GM20431 (cell line): ENCODE measurements around the gene DPP10.
"Not testable (repeated sequence)": the region's sequence is repeated elsewhere in the genome, so short reads cannot be mapped to it uniquely, and the experiment has no call there.

Experiments used
- in situ Hi-C: fragments of 300-500 bp; cut with MseI, MboI; formaldehyde crosslinking; loops from one replicate; pipeline ENCODE4 v1.15.0; 2020; ENCODE audit warnings: low sequenced_read_pairs; ENCODE audit not compliant: unreplicated experiment

DPP10 gene

DNA sequence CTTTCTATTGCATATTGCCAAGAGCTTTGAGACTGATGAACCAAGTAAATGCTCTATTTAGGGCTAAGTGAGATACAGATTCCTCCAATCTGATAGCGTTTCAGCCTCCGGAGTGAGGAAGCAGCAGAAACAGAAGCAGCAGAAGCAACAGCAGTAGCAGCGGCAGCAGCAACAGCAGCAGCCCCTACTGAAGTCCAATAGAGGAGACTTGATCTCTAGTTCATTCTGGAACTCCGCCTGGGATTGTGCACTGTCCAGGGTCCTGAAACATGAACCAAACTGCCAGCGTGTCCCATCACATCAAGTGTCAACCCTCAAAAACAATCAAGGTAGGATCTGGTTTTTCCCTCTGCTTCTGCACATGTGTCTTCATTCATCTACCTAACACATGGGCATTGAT, at the start of gene DPP10:
DPP10 (plus strand) TSS at position 132 of the 400 bp plus-strand sequence.
- in situ Hi-C loops, result no loop called here

DNA sequence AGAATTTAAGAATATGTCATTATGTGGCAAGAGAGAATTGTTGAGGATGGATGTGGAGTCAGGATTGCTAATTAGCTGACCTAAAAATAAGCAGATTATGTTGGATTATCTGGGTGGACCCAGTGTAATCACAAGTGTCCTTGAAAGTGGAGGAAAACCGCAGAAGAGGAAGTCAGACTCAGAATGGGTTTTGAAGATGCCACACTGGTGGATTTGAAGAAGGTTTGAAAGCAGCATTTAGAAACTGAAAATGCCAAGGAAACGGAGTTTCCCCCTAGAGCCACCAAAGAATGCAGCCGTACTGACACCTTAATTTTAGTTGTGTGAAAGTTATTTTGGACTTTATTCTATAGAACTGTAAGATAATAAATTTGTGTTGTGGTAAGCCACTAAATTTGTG, 41.6 kb upstream of the DPP10 start:
- in situ Hi-C loops, result no loop called here

DNA sequence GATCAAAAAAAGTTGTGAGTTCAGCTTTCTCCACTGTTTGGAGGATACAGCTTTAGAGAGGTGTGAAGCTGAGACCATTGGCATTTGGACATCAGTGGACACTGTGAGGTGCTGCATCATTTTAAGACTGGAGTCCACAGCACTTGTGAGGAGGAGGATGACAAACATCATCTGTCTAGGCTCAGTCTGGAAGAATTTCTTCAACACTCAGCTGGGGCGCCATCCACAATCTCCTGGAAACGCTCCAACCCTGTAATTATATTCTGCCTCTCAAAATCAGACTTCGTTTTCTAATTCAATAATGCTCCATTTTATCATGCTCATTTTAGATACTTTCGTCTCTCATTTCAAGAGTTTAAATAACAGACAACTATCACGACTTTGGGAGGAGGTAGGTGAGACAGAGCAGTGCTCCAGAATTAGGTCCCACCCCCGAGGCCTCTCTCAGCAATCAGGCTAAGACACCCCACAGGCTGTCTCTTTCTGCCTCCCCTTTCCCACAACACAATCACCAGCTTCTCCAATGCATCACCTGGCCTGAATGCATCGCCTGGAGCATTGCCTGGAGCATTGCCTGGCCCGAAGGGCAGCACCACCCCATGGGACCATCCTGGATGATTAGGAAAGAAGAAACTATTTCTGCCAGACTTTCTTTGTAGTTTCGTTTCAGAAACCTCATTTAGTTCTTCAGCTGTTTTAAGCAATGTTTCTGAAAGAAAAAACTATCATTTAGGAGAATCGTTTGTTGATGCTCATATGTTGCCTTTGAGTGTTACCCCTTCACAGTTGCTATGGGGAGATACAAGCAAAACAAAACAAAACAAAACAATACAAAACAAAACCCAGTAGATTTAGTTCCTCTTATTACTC, 37.0 kb upstream of the DPP10 start:
- in situ Hi-C loops, result no loop called here

DNA sequence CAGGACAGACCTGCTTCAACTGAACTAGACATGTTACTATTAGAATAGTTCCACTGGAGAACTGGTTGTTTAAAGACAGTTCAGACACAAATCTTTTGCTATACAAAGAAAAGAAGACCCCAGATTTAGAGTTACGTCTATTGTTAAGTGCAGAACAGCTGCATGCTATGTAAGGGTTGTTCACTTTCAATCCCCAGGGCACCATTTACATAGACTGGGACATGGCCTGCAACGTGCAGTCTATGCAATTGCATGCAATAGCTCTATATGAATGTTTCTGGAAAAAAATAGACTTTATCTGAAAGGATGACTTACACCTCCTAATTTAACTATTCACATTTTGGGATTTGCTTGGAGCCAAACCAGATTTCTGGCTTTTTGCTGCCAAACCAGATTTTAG, 36.1 kb upstream of the DPP10 start:
- in situ Hi-C loops, result no loop called here

DNA sequence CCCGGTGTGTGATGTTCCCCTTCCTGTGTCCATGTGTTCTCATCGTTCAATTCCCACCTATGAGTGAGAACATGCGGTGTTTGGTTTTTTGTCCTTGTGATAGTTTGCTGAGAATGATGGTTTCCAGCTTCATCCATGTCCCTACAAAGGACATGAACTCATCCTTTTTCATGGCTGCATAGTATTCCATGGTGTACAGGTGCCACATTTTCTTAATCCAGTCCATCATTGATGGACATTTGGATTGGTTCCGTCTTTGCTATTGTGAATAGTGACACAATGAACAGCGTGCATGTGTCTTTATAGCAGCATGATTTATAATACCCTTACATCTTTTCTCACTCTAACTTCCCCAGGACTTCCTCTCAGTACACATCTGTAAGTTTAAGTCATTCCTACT, 35.1 kb upstream of the DPP10 start:
- in situ Hi-C loops, result not testable (repeated sequence)

DNA sequence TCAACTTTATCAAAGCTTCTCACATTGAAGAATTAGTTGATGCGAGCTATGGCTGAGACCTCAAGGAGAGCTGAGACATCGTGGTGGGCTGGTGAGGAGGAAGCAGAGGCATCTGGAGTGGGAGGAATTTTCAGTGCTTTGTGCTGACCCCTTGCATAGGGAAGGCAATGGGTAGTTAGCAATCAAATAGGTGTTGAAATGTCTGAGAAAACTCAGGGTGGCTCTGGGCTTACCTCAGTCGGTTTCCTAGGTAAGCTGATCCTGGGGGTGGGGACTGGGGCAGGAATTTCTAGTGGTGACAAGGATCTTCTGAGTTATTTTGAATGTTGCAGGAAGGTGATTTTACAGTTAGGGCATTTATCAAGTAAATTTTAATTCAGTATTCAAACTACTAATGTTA, 20.7 kb upstream of the DPP10 start:
- in situ Hi-C loops, result no loop called here

DNA sequence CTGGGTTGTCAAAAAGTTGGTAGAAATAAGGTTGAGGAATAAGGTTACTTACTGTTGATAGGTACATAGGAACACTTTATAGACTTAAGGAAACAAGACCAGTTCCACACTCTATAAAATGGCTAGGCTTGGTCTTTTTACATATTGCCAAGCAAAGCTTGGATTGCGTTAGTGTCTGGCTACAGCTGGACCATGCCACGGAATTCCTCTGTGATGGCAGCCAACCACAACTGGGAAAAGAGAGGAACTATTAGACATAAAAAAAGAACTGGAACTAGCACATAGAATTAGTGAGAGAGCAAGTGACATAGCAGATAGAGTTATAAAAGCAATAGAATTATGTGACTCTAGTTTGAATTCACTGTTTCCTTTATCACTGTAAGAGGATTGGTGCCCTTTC, 17.7 kb upstream of the DPP10 start:
- in situ Hi-C loops, result no loop called here

DNA sequence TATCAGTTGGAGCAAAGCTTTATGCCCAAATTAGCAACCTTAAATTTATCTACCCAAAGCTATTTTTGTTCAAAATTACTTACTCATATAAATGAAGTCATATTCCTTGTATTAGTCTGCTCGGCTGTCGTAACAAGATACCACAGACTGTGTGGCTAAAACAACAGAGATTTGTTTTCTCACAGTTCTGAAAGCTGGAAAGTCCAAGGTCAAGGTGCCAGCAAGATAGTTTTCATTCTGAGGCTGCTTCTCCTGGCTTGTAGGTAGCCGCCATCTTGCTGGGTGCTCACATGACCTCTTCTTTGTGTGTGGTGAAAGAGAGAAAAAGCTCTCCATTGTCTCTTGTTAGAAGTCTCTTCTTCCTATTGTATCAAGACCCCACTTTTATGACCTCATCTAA, 15.7 kb upstream of the DPP10 start:
- in situ Hi-C loops, result no loop called here

DNA sequence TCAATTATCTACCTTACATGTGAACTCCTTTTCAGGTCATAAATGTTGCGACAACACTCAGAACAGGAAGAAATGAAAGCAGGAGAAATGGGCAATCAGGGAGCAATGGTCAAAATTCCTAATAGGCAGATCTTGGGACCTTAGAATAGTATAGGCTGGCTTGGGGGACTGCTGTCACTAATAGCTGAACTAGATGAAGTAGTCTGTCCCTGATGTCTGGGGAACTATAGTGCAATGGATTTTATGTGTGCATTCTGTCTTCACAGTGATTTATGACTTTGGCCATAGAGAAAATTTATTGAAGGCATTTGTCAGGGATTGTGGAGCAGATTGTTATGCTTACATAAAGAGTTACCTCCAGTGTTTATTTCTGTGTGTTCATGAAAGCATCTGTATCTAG, 6.1 kb upstream of the DPP10 start:
- in situ Hi-C loops, result no loop called here

DNA sequence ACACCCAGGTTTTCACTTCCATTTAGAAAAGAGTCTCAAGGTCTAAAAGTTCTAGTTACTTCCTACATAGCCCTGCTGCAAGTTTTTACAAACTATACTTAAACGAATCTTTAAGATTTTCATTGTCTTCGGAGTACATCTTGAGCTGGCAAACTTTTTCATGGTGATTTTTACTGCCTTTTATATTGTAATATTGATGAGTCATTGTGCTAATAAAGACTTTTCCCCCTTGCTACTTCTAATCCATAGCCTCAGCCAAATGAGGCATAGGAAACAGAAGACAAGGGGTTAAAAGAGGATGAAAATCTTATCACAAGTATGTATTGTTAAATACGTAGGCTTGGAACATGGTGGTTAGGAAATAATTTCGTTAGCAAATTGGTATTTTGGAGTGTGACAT, 4.1 kb downstream of the DPP10 start:
- in situ Hi-C loops, result no loop called here

DNA sequence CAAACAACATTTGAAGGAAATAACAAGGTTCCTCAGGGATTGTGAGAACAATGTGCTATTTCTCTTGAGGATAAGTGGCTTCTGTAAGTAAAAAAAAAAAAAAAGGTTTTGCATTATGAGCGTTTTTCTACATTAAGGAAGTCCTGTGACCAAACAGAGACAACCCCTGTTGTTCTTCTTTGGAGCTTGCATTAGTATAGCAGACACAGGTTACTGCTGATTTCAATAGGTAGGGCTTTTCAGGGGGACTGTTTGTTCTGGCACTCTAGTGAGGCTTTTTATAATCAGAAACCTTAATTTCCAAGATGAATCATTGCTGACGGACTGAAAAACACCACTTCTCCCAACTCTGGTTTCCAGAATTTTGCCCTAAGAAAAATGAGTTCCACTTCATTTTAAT, 8.2 kb downstream of the DPP10 start:
- in situ Hi-C loops, result no loop called here

DNA sequence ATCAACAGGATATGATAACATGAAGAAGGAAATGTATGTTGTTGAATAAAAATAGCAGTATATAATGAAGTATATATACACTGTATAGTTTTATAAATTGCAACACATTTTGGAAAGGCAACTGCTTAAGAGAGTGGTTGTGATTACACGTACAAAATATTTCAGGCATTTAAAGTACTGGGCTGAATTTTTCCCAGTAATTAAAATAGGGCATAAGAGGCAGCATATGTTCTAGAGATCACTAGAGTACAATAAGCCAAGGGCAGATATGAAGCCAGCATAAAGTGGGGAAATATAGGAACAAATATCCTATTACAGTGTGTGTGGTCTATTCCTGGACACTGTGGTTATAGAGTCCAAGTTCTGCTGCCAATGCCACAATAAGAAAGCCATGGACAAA, 14.1 kb downstream of the DPP10 start:
- in situ Hi-C loops, result no loop called here

DNA sequence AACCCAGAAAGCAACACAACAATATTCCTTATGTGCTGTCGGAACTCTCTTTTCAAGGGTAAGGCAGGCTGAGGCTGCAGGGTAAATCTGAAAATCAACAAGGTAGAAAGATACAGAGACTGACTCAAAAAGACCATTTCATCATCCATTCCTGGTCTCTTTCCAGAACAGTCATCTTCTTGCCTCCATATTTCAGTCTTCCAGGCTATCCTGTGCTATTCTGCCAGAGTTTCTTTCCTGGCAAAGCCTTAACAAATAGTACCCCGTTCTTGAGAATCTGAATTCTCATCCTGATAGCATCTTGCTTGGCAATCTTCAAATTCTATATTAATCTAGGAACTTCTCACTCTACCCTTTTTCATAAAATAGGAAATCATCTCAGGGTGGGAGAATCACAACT, 15.5 kb downstream of the DPP10 start:
- in situ Hi-C loops, result no loop called here

DNA sequence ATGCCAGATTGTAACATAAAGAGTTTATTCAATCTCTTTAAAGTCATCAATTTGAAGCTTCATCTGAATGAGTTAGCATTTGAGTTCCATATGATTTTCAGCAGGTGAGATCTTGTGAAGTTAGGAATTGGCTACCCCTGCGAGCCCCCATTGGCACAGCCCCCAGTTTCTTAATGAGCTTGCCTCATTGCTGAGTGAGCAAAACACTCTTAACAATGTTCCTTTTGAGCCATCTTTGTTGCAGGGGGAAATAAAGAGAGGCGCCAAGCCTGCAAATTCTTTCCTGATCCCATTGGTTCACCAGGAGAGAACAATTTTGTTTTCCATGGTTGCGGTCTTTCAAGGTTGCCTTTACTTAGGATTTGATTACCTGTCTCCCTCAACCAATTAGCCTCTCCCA, 18.7 kb downstream of the DPP10 start:
- in situ Hi-C loops, result no loop called here

DNA sequence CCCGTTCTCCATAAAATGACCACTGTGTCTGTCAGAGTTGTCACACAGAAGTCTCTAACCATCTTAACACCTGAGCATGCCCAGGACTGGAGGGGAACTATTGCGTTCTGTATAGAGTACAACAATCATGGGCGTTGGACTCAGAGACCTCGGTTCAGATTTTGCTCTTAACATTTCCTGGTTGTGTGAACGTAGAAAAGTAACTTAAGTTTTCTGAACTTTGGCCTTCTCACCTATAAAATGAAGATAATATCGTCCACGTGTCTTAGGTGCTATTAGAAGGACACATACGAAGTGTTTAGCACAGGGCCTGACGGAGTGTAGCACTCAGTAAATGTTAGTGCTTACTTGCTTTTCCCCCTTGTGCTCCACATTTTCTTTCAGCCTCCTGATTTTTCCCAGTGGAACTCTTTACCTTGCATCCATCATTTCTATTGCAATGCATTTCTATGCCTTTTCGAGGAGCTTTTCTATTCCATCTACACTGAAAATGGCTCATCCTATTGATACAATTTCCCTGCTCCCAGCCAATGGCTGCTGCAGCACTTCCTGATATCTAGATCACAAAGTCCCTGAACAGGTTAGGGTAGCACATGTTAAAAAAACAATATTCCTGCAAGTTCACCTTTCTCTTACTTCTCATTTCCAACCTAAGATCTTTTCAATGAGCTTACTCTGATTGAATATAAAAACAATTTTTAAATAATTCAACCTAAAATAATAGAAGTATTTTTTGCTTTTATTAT, 22.7 kb downstream of the DPP10 start:
- in situ Hi-C loops, result no loop called here

DNA sequence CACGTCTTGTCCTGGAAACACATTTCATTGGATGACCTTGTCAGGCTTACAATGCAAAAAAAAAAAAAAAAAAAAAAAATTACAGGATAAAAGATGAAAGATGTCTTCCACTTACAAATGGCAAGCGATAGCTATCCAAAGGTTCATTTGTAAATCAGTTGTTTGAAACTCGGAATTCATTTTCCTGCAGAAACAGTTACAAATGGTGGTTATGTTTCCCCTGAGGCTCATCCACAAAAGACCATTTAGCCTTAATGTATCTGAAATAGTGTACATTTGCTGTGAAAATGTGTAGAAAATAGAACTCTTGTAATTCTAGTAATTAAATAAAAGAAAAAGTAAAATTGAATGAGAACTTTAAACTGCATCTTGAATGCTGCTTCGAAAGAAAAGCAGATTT, 25.9 kb downstream of the DPP10 start:
- in situ Hi-C loops, result no loop called here

DNA sequence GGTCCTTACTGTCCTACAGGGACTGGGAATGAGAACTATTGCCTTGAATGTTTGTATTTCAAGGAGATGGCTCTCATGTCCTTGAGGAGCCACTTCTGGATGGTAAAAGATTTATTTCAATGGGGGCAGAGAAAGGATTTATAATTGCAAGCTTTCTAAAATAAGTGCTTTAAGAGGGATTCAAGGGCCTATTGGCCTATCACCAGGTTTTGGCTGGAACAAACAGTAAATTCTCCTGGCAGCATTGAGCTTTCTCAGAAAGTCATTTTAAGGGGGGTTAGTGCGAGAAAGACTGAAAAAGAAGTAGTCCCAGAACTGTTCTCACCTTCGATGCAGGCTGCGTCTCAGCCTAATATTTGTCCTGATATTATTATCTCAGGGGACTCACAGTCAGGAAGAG, 29.8 kb downstream of the DPP10 start:
- in situ Hi-C loops, result no loop called here

DNA sequence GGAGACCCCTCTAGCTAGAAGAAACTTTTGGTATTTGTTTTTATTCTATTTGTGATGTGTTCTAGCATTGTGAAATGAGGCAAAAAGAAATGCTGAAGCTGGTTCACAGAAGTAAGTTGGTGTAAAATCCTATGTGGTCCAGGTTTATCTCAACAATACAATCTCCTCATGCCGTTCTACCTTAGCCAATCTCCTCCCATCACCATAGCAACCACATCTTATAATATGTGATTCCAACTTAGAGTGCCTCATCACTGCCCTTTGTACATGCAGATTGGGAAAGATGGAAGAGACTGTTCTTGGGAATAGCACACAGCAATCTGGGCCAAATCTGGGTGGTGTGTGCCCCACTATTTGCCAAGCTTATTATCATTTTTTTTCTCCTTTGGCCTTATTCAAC, 30.3 kb downstream of the DPP10 start:
- in situ Hi-C loops, result no loop called here

DNA sequence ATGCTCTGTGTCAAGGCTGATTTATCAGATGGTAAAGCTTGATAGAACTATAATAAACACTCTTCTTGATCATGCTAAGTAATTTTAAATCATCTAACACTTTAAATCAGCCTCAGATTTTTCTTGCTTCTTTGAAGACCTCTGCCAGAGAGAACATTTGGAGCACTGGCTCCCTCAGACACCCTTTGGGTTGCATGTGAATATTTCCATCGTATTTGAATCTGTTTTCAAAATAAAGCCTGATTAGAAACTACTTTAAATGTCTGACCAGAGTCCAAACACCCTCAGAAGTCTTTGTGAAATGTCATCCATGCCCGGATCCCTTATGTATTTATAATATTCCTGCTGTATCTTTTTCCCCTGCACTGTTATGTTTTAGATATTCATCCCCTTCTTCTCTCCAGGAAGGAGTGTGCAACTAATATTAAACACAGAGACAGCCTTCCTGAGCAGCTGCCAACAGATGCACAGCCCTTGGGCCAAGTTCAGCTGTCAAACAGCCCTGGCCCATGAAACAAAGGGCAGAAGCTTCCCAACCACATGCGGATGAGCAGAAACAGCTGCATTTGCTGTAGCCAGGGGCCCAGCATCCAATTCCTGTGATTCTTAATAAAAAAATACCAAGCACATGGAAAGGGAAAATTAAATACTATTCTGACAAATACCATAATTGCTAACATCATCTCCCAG, 46.5 kb downstream of the DPP10 start:
- in situ Hi-C loops, result no loop called here

DNA sequence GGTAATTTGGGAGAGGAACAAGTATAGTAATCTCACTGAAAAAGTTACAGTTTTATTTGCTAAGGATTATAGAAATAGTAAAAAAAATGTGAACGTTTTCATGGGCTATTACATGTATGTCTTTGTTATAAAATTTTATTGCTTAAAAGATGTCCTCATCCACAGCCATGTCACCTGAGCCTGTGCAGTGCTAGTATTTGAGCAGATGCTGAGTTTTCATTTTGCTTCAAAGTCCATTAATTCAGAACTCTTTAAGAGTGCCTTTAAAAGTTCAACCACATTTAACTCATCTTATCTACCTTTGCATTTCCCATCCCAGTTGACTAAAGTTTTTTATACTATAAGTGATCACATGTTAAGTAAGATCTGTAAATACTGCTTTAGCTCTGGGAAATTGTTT, 52.6 kb downstream of the DPP10 start:
- in situ Hi-C loops, result no loop called here

DNA sequence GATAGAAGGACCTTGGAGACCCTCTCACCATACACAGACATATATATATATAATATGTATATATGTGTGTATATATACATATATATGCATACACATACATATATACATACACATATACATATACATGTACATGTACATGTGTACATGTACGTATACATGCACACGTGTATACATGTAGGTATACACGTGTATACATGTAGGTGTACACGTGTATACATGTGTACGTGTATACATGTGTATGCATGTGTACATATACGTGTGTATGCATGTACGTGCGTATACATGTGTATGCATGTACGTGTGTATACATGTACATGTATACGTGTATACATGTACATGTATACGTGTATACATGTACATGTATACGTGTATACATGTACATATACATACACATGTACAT, 54.5 kb downstream of the DPP10 start:
- in situ Hi-C loops, result no loop called here
